ENCODE measurements around the gene CHST12. TPM values are rescaled to one million over a fixed set of nuclear protein-coding genes. Genes with fewer than 3 reads are reported as not detected.

The CHST12 gene
- total RNA-seq, 1 experiment from 2014 or later, result 19.3 TPM

DNA sequence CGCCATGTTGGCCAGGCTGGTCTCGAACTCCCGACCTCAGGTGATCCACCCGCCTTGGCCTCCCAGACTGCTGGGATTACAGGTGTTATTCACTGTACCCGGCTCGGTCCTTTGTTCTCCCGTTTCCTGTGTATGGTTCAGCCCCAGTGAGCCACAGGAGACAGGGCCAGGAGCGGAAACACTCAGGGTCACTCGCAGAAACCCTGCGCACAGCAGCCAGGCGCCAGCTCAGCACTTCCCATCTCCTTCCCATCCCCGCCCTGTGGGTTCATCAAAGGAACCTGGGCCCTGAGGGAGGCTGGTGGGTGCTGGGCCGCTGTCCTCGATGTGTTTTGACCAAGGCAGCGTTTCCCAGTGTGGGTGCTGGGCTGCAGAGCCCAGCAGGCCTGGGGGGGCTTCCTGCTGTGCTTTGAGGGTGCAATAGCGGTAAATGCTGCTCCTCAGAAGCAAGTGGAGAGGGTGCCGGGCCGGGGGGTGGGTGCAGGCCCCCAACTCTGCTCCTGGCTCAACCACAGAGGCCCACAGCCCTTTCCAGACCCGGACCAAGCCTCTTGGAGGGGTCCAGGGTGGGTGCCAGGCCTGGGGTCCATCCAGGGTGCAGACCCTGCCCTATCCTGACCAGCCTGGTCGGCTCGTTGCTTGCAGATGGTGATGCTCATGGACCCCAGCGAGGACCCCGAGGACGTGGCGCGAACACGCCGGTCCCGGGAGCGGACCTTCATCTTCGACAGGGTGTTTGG, 15.3 kb upstream of the CHST12 start:
- Mint-ChIP-seq H3K9me3 (no peaks in the 10 kb centered on the region), H3K36me3 (ENCODE audit: insufficient read depth in 1 of 3, low read depth in 3 of 3) (peaks cover 0 to 3% (median 0%) of the 10 kb centered on the region in 3 experiments; a peak in 2 of 7 replicates), H3K4me1 (peaks cover 22 to 26% of the 10 kb centered on the region in 2 experiments), H3K27me3 (ENCODE audit: low read depth) (no peaks in the 10 kb centered on the region), H3K27ac (peak overlapping the region in 1 of 3 experiments; percentile 74; a peak in 1 of 7 replicates), H3K4me3 (no peak overlapping the region)
- H3K79me2 ChIP-seq (ENCODE audit: insufficient read depth, low read length), result no peaks in the 10 kb centered on the region
- H2BK120ac ChIP-seq (ENCODE audit: low read depth, low read length, poor library complexity, severe bottlenecking), result no peak overlapping the region
- no peak overlapping the region for H3K9ac ChIP-seq (ENCODE audit: extremely low read depth, insufficient read length, low read length)
- no peaks in the 10 kb centered on the region for H3K23me2 ChIP-seq (ENCODE audit: insufficient read length, low read depth, low read length, poor library complexity, severe bottlenecking)
- no CpG with 5 or more reads among the region's 31 CpGs for WGBS (ENCODE audit: extremely low coverage, insufficient read length, low lambda C conversion rate)
- H4K5ac ChIP-seq (ENCODE audit: insufficient read length, low read depth, low read length), result no peak overlapping the region
- no peak overlapping the region for H4K8ac ChIP-seq (replicated peaks; ENCODE audit: insufficient read length, low read depth, low read length)
- H4K91ac ChIP-seq (ENCODE audit: insufficient read length, low read depth, low read length), result no peak overlapping the region
- no peak overlapping the region for H3T11ph ChIP-seq (ENCODE audit: low read length)
- no peak for DNase-seq
- H2BK20ac ChIP-seq (ENCODE audit: low read depth, low read length, poor library complexity, severe bottlenecking), result no peak overlapping the region
- no peak overlapping the region for H3K23ac ChIP-seq (ENCODE audit: insufficient read length, low read depth, low read length)
- peak overlapping the region; percentile 55; the same call in 1 of the 2 replicates for H3K14ac ChIP-seq (ENCODE audit: insufficient read depth, low read length)
- H3K9me3 ChIP-seq (ENCODE audit: control insufficient read depth, low read depth, low read length), result no peaks in the 10 kb centered on the region
- H3K18ac ChIP-seq (ENCODE audit: insufficient read length, low read depth, low read length), result no peak overlapping the region
- no peak overlapping the region for H3K27ac ChIP-seq (ENCODE audit: insufficient read length, low read depth, low read length)
- no peak overlapping the region for H2BK12ac ChIP-seq (ENCODE audit: insufficient read length, low read depth, low read length)
- no peaks in the 10 kb centered on the region for H3K27me3 ChIP-seq (ENCODE audit: insufficient read depth, low read length)
- no peaks in the 10 kb centered on the region for H4K20me1 ChIP-seq (ENCODE audit: control insufficient read depth, insufficient read depth, insufficient read length)
- no peak overlapping the region for H2BK15ac ChIP-seq (ENCODE audit: low read depth, low read length)
- H2AK5ac ChIP-seq (ENCODE audit: insufficient read length, low read length), result no peak overlapping the region
- no peak overlapping the region for H3K56ac ChIP-seq (ENCODE audit: insufficient read length, low read depth, low read length)
- no peaks in the 10 kb centered on the region for H3K4me1 ChIP-seq (ENCODE audit: insufficient read depth, low read length)
- H2BK5ac ChIP-seq (ENCODE audit: insufficient read length, low read length), result no peak overlapping the region
- H3K4ac ChIP-seq (ENCODE audit: low read depth, low read length), result no peak overlapping the region
- TF ChIP-seq, protein P1, sequence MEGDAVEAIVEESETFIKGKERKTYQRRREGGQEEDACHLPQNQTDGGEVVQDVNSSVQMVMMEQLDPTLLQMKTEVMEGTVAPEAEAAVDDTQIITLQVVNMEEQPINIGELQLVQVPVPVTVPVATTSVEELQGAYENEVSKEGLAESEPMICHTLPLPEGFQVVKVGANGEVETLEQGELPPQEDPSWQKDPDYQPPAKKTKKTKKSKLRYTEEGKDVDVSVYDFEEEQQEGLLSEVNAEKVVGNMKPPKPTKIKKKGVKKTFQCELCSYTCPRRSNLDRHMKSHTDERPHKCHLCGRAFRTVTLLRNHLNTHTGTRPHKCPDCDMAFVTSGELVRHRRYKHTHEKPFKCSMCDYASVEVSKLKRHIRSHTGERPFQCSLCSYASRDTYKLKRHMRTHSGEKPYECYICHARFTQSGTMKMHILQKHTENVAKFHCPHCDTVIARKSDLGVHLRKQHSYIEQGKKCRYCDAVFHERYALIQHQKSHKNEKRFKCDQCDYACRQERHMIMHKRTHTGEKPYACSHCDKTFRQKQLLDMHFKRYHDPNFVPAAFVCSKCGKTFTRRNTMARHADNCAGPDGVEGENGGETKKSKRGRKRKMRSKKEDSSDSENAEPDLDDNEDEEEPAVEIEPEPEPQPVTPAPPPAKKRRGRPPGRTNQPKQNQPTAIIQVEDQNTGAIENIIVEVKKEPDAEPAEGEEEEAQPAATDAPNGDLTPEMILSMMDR (conservative IDR thresholded peaks at IDR 0.05), result no peak
- no peak overlapping the region for H3K4me2 ChIP-seq (ENCODE audit: insufficient read depth, insufficient read length, low read length)
- no peak overlapping the region for H2AFZ ChIP-seq (ENCODE audit: low read length)
- H3K79me1 ChIP-seq (ENCODE audit: insufficient read depth, low read depth, low read length, poor library complexity, severe bottlenecking), result no peaks in the 10 kb centered on the region

All from H9 (cell line).